ENCODE results near the gene PDGFB.

GRCh38 chr22:39254789-39255298, 10.1 kb upstream of the PDGFB start:
- TF ChIP-seq, protein P1, sequence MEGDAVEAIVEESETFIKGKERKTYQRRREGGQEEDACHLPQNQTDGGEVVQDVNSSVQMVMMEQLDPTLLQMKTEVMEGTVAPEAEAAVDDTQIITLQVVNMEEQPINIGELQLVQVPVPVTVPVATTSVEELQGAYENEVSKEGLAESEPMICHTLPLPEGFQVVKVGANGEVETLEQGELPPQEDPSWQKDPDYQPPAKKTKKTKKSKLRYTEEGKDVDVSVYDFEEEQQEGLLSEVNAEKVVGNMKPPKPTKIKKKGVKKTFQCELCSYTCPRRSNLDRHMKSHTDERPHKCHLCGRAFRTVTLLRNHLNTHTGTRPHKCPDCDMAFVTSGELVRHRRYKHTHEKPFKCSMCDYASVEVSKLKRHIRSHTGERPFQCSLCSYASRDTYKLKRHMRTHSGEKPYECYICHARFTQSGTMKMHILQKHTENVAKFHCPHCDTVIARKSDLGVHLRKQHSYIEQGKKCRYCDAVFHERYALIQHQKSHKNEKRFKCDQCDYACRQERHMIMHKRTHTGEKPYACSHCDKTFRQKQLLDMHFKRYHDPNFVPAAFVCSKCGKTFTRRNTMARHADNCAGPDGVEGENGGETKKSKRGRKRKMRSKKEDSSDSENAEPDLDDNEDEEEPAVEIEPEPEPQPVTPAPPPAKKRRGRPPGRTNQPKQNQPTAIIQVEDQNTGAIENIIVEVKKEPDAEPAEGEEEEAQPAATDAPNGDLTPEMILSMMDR (IDR thresholded peaks at IDR 0.05), result no peak
- TF ChIP-seq EZH2 (IDR thresholded peaks at IDR 0.05; ENCODE audit: borderline replicate concordance, insufficient read depth, low read depth, low read length, poor library complexity, severe bottlenecking), result no peak

Measured in B cell (primary cell).